ENCODE results near the gene SLC35D3. TPM values are rescaled to one million over a fixed set of nuclear protein-coding genes. Genes with fewer than 3 reads are reported as not detected.
"Not testable (repeated sequence)": the region's sequence is repeated elsewhere in the genome, so short reads cannot be mapped to it uniquely, and the experiment has no call there.

The SLC35D3 gene
- total RNA-seq, 1 donor from 2014 or later, result not detected

GRCh38 chr6:136897071-136897470 is 25.0 kb upstream of the SLC35D3 start:
- intact Hi-C loops (cut with DNase I), result no loop called here

GRCh38 chr6:136901212-136901784 is 20.8 kb upstream of the SLC35D3 start:
- no peak for DNase-seq (ENCODE audit: low spot score in 2 of 2)
- H3K27ac ChIP-seq, result no peak overlapping the region
- no peak overlapping the region for H3K4me3 ChIP-seq
- intact Hi-C loops (cut with DNase I), result no loop called here
- H3K9me3 ChIP-seq, result no peaks in the 10 kb centered on the region
- H3K27me3 ChIP-seq, result no peaks in the 10 kb centered on the region
- TF ChIP-seq CTCF (IDR thresholded peaks at IDR 0.05), result no peak
- no peaks in the 10 kb centered on the region for H3K4me1 ChIP-seq
- peaks cover 16 to 40% of the 10 kb centered on the region in 2 donors for H3K36me3 ChIP-seq

More at GRCh38 chr6:136897071-136897470, 25.0 kb upstream of the SLC35D3 start:
- Histone ChIP-seq H3K27ac (no peak overlapping the region), H3K27me3 (no peaks in the 10 kb centered on the region), H3K36me3 (peaks cover 10 to 27% of the 10 kb centered on the region in 2 donors), H3K4me3 (no peak overlapping the region), H3K9me3 (no peaks in the 10 kb centered on the region), H3K4me1 (no peaks in the 10 kb centered on the region)
- DNase-seq (ENCODE audit: low spot score in 2 of 2), result no peak
- no peak for TF ChIP-seq CTCF (IDR thresholded peaks at IDR 0.05)

GRCh38 chr6:136904477-136904876 is 17.6 kb upstream of the SLC35D3 start:
- H3K4me3 ChIP-seq; DNase-seq (ENCODE audit: low spot score in 2 of 2); H3K4me1 ChIP-seq; H3K27ac ChIP-seq; H3K27me3 ChIP-seq; intact Hi-C loops (cut with DNase I); H3K9me3 ChIP-seq: not testable (repeated sequence)
- peaks cover 16 to 27% of the 10 kb centered on the region in 2 donors for H3K36me3 ChIP-seq

GRCh38 chr6:136914947-136915346 is 7.2 kb upstream of the SLC35D3 start:
- no peaks in the 10 kb centered on the region for H3K27me3 ChIP-seq
- peaks cover 0 to 26% of the 10 kb centered on the region in 2 donors for H3K36me3 ChIP-seq
- TF ChIP-seq CTCF (IDR thresholded peaks at IDR 0.05), result no peak
- no peak overlapping the region for H3K4me3 ChIP-seq
- no peak overlapping the region for H3K27ac ChIP-seq
- DNase-seq (ENCODE audit: low spot score in 2 of 2), result no peak
- H3K9me3 ChIP-seq, result no peaks in the 10 kb centered on the region
- no peaks in the 10 kb centered on the region for H3K4me1 ChIP-seq
- intact Hi-C loops (cut with DNase I), result no loop called here

GRCh38 chr6:136918706-136919105 is 3.4 kb upstream of the SLC35D3 start:
- H3K36me3 ChIP-seq, result peaks cover 0 to 21% of the 10 kb centered on the region in 2 donors
- DNase-seq (ENCODE audit: low spot score in 2 of 2), result no peak
- intact Hi-C loops (cut with DNase I), result no loop called here
- no peak overlapping the region for H3K27ac ChIP-seq
- H3K27me3 ChIP-seq, result peaks cover 5% of the 10 kb centered on the region
- no peak overlapping the region for H3K4me3 ChIP-seq
- no peak for TF ChIP-seq CTCF (IDR thresholded peaks at IDR 0.05)
- no peaks in the 10 kb centered on the region for H3K9me3 ChIP-seq
- H3K4me1 ChIP-seq, result peaks cover 11 to 30% of the 10 kb centered on the region in 2 donors

- Histone ChIP-seq H3K27me3 (peaks cover 5% of the 10 kb centered on the region), H3K4me1 (peaks cover 11 to 30% of the 10 kb centered on the region in 2 donors), H3K9me3 (no peaks in the 10 kb centered on the region), H3K36me3 (peaks cover 0 to 8% of the 10 kb centered on the region in 2 donors), H3K4me3 (peak overlapping the region; percentile 70 to 73), H3K27ac (no peak overlapping the region)
- intact Hi-C loops (cut with DNase I), result no loop called here
- no peak for TF ChIP-seq CTCF (IDR thresholded peaks at IDR 0.05)
- DNase-seq (ENCODE audit: low spot score in 2 of 2), result no peak
These were observed 1.9 kb upstream of the SLC35D3 start for GRCh38 chr6:136920216-136920615.

Measured in ascending aorta (tissue), 2 donors.